ENCODE data around the gene SEPTIN10.
"Not testable (repeated sequence)": the region's sequence is repeated elsewhere in the genome, so short reads cannot be mapped to it uniquely, and the experiment has no call there.

SEPTIN10 gene

GRCh38 chr2:109644571-109645275 is 31.0 kb upstream of the SEPTIN10 start:
- Histone ChIP-seq H2AFZ (ENCODE audit: low read depth, low read length) (peak overlapping the region; percentile 88), H3K4me3 (ENCODE audit: low read length) (peak overlapping the region; percentile 8), H3K27me3 (ENCODE audit: insufficient read depth, low read length) (no peaks in the 10 kb centered on the region), H3K9me3 (ENCODE audit: low read length) (no peaks in the 10 kb centered on the region), H3K4me1 (ENCODE audit: insufficient read depth, low read length) (peaks cover 14% of the 10 kb centered on the region), H3K36me3 (ENCODE audit: insufficient read depth, low read length) (no peaks in the 10 kb centered on the region)

- H3K27me3 ChIP-seq (ENCODE audit: insufficient read depth, low read length); H3K36me3 ChIP-seq (ENCODE audit: insufficient read depth, low read length); H3K4me3 ChIP-seq (ENCODE audit: low read length); H3K9me3 ChIP-seq (ENCODE audit: low read length); H2AFZ ChIP-seq (ENCODE audit: low read depth, low read length); H3K4me1 ChIP-seq (ENCODE audit: insufficient read depth, low read length): not testable (repeated sequence)
These were observed 26.2 kb upstream of the SEPTIN10 start for GRCh38 chr2:109640000-109640399.

GRCh38 chr2:109638795-109639194 is 25.0 kb upstream of the SEPTIN10 start:
- no peaks in the 10 kb centered on the region for H3K9me3 ChIP-seq (ENCODE audit: low read length)
- H3K27me3 ChIP-seq (ENCODE audit: insufficient read depth, low read length): no peaks in the 10 kb centered on the region
- no peak overlapping the region for H3K4me3 ChIP-seq (ENCODE audit: low read length)
- no peaks in the 10 kb centered on the region for H3K4me1 ChIP-seq (ENCODE audit: insufficient read depth, low read length)
- no peak overlapping the region for H2AFZ ChIP-seq (ENCODE audit: low read depth, low read length)
- no peaks in the 10 kb centered on the region for H3K36me3 ChIP-seq (ENCODE audit: insufficient read depth, low read length)

GRCh38 chr2:109637749-109638570 is 24.2 kb upstream of the SEPTIN10 start:
- H3K36me3 ChIP-seq (ENCODE audit: insufficient read depth, low read length): no peaks in the 10 kb centered on the region
- no peaks in the 10 kb centered on the region for H3K4me1 ChIP-seq (ENCODE audit: insufficient read depth, low read length)
- H3K27me3 ChIP-seq (ENCODE audit: insufficient read depth, low read length): no peaks in the 10 kb centered on the region
- H3K4me3 ChIP-seq (ENCODE audit: low read length): no peak overlapping the region
- no peak overlapping the region for H2AFZ ChIP-seq (ENCODE audit: low read depth, low read length)
- no peaks in the 10 kb centered on the region for H3K9me3 ChIP-seq (ENCODE audit: low read length)

- Histone ChIP-seq H3K36me3 (ENCODE audit: insufficient read depth, low read length) (no peaks in the 10 kb centered on the region), H3K9me3 (ENCODE audit: low read length) (no peaks in the 10 kb centered on the region)
These were observed 22.6 kb upstream of the SEPTIN10 start for GRCh38 chr2:109636317-109636716.

GRCh38 chr2:109635426-109636304 is 21.9 kb upstream of the SEPTIN10 start:
- H3K4me1 ChIP-seq (ENCODE audit: insufficient read depth, low read length): no peaks in the 10 kb centered on the region
- no peaks in the 10 kb centered on the region for H3K36me3 ChIP-seq (ENCODE audit: insufficient read depth, low read length)
- no peak overlapping the region for H2AFZ ChIP-seq (ENCODE audit: low read depth, low read length)
- H3K9me3 ChIP-seq (ENCODE audit: low read length): no peaks in the 10 kb centered on the region
- no peak overlapping the region for H3K4me3 ChIP-seq (ENCODE audit: low read length)
- H3K27me3 ChIP-seq (ENCODE audit: insufficient read depth, low read length): no peaks in the 10 kb centered on the region

More at GRCh38 chr2:109636317-109636716, 22.6 kb upstream of the SEPTIN10 start:
- Histone ChIP-seq H3K4me3 (ENCODE audit: low read length) (no peak overlapping the region), H3K4me1 (ENCODE audit: insufficient read depth, low read length) (no peaks in the 10 kb centered on the region), H2AFZ (ENCODE audit: low read depth, low read length) (no peak overlapping the region), H3K27me3 (ENCODE audit: insufficient read depth, low read length) (no peaks in the 10 kb centered on the region)

- H2AFZ ChIP-seq (ENCODE audit: low read depth, low read length): no peak overlapping the region
- no peaks in the 10 kb centered on the region for H3K27me3 ChIP-seq (ENCODE audit: insufficient read depth, low read length)
- H3K4me3 ChIP-seq (ENCODE audit: low read length): no peak overlapping the region
- H3K9me3 ChIP-seq (ENCODE audit: low read length): no peaks in the 10 kb centered on the region
- no peaks in the 10 kb centered on the region for H3K4me1 ChIP-seq (ENCODE audit: insufficient read depth, low read length)
- H3K36me3 ChIP-seq (ENCODE audit: insufficient read depth, low read length): no peaks in the 10 kb centered on the region
These were observed 19.7 kb upstream of the SEPTIN10 start for GRCh38 chr2:109633284-109633961.

GRCh38 chr2:109632158-109632789 is 18.5 kb upstream of the SEPTIN10 start:
- no peaks in the 10 kb centered on the region for H3K4me1 ChIP-seq (ENCODE audit: insufficient read depth, low read length)
- H3K4me3 ChIP-seq (ENCODE audit: low read length): no peak overlapping the region
- H3K27me3 ChIP-seq (ENCODE audit: insufficient read depth, low read length): no peaks in the 10 kb centered on the region
- H3K36me3 ChIP-seq (ENCODE audit: insufficient read depth, low read length): no peaks in the 10 kb centered on the region
- no peak overlapping the region for H2AFZ ChIP-seq (ENCODE audit: low read depth, low read length)
- no peaks in the 10 kb centered on the region for H3K9me3 ChIP-seq (ENCODE audit: low read length)

- H3K36me3 ChIP-seq (ENCODE audit: insufficient read depth, low read length): no peaks in the 10 kb centered on the region
- H2AFZ ChIP-seq (ENCODE audit: low read depth, low read length): no peak overlapping the region
- H3K9me3 ChIP-seq (ENCODE audit: low read length): no peaks in the 10 kb centered on the region
- H3K4me3 ChIP-seq (ENCODE audit: low read length): no peak overlapping the region
- no peaks in the 10 kb centered on the region for H3K4me1 ChIP-seq (ENCODE audit: insufficient read depth, low read length)
- no peaks in the 10 kb centered on the region for H3K27me3 ChIP-seq (ENCODE audit: insufficient read depth, low read length)
These were observed 18.0 kb upstream of the SEPTIN10 start for GRCh38 chr2:109631741-109632140.

GRCh38 chr2:109630441-109631430 is 17.0 kb upstream of the SEPTIN10 start:
- no peaks in the 10 kb centered on the region for H3K4me1 ChIP-seq (ENCODE audit: insufficient read depth, low read length)
- H3K27me3 ChIP-seq (ENCODE audit: insufficient read depth, low read length): no peaks in the 10 kb centered on the region
- no peaks in the 10 kb centered on the region for H3K36me3 ChIP-seq (ENCODE audit: insufficient read depth, low read length)
- H2AFZ ChIP-seq (ENCODE audit: low read depth, low read length): no peak overlapping the region
- no peaks in the 10 kb centered on the region for H3K9me3 ChIP-seq (ENCODE audit: low read length)
- no peak overlapping the region for H3K4me3 ChIP-seq (ENCODE audit: low read length)

GRCh38 chr2:109629867-109630266 is 16.1 kb upstream of the SEPTIN10 start:
- Histone ChIP-seq H3K4me1 (ENCODE audit: insufficient read depth, low read length) (no peaks in the 10 kb centered on the region), H3K36me3 (ENCODE audit: insufficient read depth, low read length) (no peaks in the 10 kb centered on the region), H3K27me3 (ENCODE audit: insufficient read depth, low read length) (no peaks in the 10 kb centered on the region), H2AFZ (ENCODE audit: low read depth, low read length) (no peak overlapping the region), H3K4me3 (ENCODE audit: low read length) (no peak overlapping the region), H3K9me3 (ENCODE audit: low read length) (no peaks in the 10 kb centered on the region)
